ENCODE results near the gene CAGE1. TPM values are rescaled to one million over a fixed set of nuclear protein-coding genes. Genes with fewer than 3 reads are reported as not detected.
"Not testable (repeated sequence)": the region's sequence is repeated elsewhere in the genome, so short reads cannot be mapped to it uniquely, and the experiment has no call there.

The CAGE1 gene
- total RNA-seq, 3 donors from 2014 or later: 0.09 TPM; not detected in 2

GRCh38 chr6:7343546-7344475 is 45.7 kb downstream of the CAGE1 start:
- DNase-seq (no peak), ATAC-seq (peak; percentile 19)
- intact Hi-C loops (cut with DNase I, micrococcal nuclease): no loop called here

GRCh38 chr6:7341989-7342742 is 47.4 kb downstream of the CAGE1 start:
- intact Hi-C loops (cut with DNase I, micrococcal nuclease): no loop called here
- ATAC-seq (peak; percentile 63), DNase-seq (no peak)
- Histone ChIP-seq H3K36me3 (ENCODE audit: low read depth) (no peaks in the 10 kb centered on the region), H3K9me3 (no peaks in the 10 kb centered on the region), H3K4me3 (no peak overlapping the region), H3K4me1 (ENCODE audit: low read depth) (no peaks in the 10 kb centered on the region)
- no peak for TF ChIP-seq CTCF (IDR thresholded peaks at IDR 0.05)

More at GRCh38 chr6:7343546-7344475, 45.7 kb downstream of the CAGE1 start:
- TF ChIP-seq CTCF (IDR thresholded peaks at IDR 0.05): no peak
- Histone ChIP-seq H3K9me3 (no peaks in the 10 kb centered on the region), H3K4me3 (no peak overlapping the region), H3K36me3 (ENCODE audit: low read depth) (no peaks in the 10 kb centered on the region), H3K4me1 (ENCODE audit: low read depth) (no peaks in the 10 kb centered on the region)

DNA sequence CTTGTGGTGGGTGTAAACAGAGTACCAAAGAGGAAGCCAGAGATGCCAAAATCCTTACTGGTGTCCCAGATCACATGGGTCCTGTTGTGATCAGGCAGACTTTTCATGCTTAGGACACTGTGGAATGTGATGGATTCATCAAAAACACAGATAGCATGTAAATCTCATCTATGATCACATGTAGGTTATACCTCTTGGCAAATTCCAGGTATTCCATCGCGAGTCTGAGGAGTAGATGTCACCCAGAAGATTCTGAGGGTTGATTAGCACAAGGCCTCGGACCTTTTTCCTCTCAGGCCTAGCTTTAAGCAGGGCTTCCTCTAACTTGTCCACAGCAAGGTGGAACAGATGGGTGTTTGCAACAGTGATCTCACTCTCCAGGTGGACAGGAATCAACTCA is 48.3 kb downstream of the CAGE1 start:
- Histone ChIP-seq H3K4me1 (ENCODE audit: low read depth) (no peaks in the 10 kb centered on the region), H3K4me3 (no peak overlapping the region), H3K36me3 (ENCODE audit: low read depth) (no peaks in the 10 kb centered on the region), H3K9me3 (no peaks in the 10 kb centered on the region)
- ATAC-seq (no peak), DNase-seq (no peak)
- TF ChIP-seq CTCF (IDR thresholded peaks at IDR 0.05): no peak
- intact Hi-C loops (cut with DNase I, micrococcal nuclease): no loop called here

DNA sequence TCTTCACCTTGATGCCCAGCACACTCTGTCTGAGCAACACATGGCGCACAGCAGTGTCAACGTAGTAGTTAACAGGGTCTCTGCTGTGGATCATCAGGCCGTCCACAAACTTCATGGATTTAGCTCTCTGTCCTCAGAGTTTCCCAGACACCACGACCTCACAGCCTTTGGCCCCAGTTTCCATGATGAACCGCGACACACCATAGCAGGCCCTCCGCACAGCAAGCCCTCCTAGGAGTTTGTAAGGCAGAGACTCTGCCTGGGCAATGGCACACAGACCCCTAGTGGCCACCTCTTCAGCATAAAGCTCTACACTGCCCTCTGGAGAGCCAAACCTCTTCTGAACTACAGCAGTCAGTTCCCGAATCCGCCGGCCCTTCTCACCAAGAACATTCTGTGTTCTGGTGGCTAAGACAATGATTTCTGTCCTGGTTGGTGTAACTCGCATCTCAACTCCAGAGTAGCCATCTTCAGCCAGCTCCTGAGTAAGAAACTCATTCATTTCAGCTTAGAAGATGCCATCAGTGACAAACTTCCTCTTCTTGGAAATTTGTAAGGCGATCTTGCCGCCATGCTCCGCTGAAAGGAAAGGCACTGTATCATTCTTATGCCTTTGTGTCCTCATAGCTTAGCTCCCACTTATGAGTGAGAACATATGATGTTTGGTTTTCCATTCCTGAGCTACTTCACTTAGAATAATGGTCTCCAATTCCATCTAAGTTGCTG is 50.4 kb downstream of the CAGE1 start:
- H3K36me3 ChIP-seq (ENCODE audit: low read depth); intact Hi-C loops (cut with DNase I, micrococcal nuclease); H3K4me3 ChIP-seq; H3K4me1 ChIP-seq (ENCODE audit: low read depth); H3K9me3 ChIP-seq: not testable (repeated sequence)
- DNase-seq (peak in 1 of 3 donors; percentile 33), ATAC-seq (peak; percentile 41)

- DNase-seq (no peak), ATAC-seq (no peak)
- H3K4me1 ChIP-seq (ENCODE audit: low read depth): no peaks in the 10 kb centered on the region
- intact Hi-C loops (cut with DNase I, micrococcal nuclease): no loop called here
- H3K4me3 ChIP-seq: no peak overlapping the region
- no peaks in the 10 kb centered on the region for H3K36me3 ChIP-seq (ENCODE audit: low read depth)
- no peak for TF ChIP-seq CTCF (IDR thresholded peaks at IDR 0.05)
- H3K9me3 ChIP-seq: no peaks in the 10 kb centered on the region
These were observed 51.5 kb downstream of the CAGE1 start for GRCh38 chr6:7338031-7338430.

Data from mucosa of descending colon (tissue), 3 donors.